Nasal cavity respiratory epithelium epithelial cell of viscerocranial mucosa (primary cell): ENCODE results near the gene NT5C1B. TPM values are rescaled to one million over a fixed set of nuclear protein-coding genes. Genes with fewer than 3 reads are reported as not detected.

Experiments
- total RNA-seq: library from RNA; depleted of rRNA; stranded (reverse); fragments of >200 nt; gene quantifications from 2 replicates; pipeline ENCODE4 v1.2.3, GENCODE V29; 2014

NT5C1B gene
- total RNA-seq = not detected in 2 replicates

DNA sequence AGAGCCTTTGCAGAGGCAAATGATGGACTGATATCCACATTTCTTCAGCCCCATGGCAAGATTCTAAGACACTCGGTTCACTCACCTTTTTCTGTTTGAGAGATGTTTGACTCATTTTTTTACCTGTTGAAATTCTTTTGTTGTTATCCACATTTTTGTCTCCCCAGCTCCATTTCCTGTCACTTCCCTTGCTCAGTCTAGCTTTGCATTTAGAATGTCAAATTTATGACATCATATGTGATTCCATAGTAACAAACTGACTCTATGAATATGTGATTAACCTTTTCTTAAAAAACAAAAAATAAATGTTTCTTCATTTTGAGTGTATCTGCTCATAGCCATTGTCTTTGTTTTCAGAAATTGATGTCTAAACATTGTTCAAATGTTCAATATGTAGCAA, at the start of gene NT5C1B:
NT5C1B (minus strand) TSS at position 216 of the 400 bp plus-strand sequence; CDS start at position 115, 101 bp downstream.

GRCh38 chr2:18560031-18560796, 29.2 kb downstream of the NT5C1B start, which contains the start of gene RDH14:
Gene RDH14, minus strand, starts transcription at chr2:18560653. Its CDS starts 81 bp downstream, at chr2:18560572.

Other genes starting within 250 kb of the NT5C1B start
- gene RDH14, start 28.9 kb downstream of the NT5C1B start, total RNA-seq = 19.5 and 19.9 TPM in 2 replicates